ENCODE data around the gene ADGRG6. TPM values are rescaled to one million over a fixed set of nuclear protein-coding genes. Genes with fewer than 3 reads are reported as not detected.

Gene ADGRG6
- total RNA-seq, 1 experiment from 2014 or later = 2.5 TPM

DNA sequence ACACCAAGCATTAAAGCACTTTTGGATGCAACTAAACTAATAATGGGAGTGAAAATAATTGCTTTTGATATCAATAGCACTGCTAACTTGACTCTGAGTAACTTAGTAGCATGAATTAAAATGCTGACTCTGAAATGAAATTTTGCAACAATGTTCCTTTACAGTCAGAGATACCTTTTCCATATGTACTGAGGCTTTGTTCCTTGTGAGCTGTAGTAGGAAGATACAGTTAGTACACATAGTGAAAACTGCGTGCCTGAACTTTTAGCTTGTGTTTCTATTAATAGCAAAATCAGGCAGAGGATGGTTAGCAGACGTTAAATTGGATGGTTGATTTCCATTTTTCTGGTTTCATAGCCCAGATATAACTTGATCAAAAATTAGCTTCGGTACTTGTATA lies 18.6 kb downstream of the ADGRG6 start:
- H2BK20ac ChIP-seq (ENCODE audit: low read depth, low read length, poor library complexity, severe bottlenecking) = no peak overlapping the region
- no CpG with 5 or more reads among the region's 3 CpGs for WGBS (ENCODE audit: extremely low coverage, insufficient read length, low lambda C conversion rate)

More for the DNA sequence above, 18.6 kb downstream of the ADGRG6 start:
- no peaks in the 10 kb centered on the region for H3K23me2 ChIP-seq (ENCODE audit: insufficient read length, low read depth, low read length, poor library complexity, severe bottlenecking)
- no peak overlapping the region for H3K27ac ChIP-seq (ENCODE audit: insufficient read length, low read depth, low read length)
- H3K79me2 ChIP-seq (ENCODE audit: insufficient read depth, low read length) = no peaks in the 10 kb centered on the region
- H4K91ac ChIP-seq (ENCODE audit: insufficient read length, low read depth, low read length) = no peak overlapping the region
- no peak overlapping the region for H2BK12ac ChIP-seq (ENCODE audit: insufficient read length, low read depth, low read length)
- no peak overlapping the region for H3K56ac ChIP-seq (ENCODE audit: insufficient read length, low read depth, low read length)
- Mint-ChIP-seq H3K4me3 (no peak overlapping the region), H3K9me3 (no peaks in the 10 kb centered on the region), H3K4me1 (peaks cover 10 to 16% of the 10 kb centered on the region in 2 experiments), H3K27me3 (ENCODE audit: low read depth) (no peaks in the 10 kb centered on the region), H3K27ac (no peak overlapping the region), H3K36me3 (ENCODE audit: insufficient read depth in 1 of 3, low read depth in 3 of 3) (no peaks in the 10 kb centered on the region)
- DNase-seq = no peak
- no peaks in the 10 kb centered on the region for H3K79me1 ChIP-seq (ENCODE audit: insufficient read depth, low read depth, low read length, poor library complexity, severe bottlenecking)
- H3K14ac ChIP-seq (ENCODE audit: insufficient read depth, low read length) = no peak overlapping the region
- TF ChIP-seq, protein P1, sequence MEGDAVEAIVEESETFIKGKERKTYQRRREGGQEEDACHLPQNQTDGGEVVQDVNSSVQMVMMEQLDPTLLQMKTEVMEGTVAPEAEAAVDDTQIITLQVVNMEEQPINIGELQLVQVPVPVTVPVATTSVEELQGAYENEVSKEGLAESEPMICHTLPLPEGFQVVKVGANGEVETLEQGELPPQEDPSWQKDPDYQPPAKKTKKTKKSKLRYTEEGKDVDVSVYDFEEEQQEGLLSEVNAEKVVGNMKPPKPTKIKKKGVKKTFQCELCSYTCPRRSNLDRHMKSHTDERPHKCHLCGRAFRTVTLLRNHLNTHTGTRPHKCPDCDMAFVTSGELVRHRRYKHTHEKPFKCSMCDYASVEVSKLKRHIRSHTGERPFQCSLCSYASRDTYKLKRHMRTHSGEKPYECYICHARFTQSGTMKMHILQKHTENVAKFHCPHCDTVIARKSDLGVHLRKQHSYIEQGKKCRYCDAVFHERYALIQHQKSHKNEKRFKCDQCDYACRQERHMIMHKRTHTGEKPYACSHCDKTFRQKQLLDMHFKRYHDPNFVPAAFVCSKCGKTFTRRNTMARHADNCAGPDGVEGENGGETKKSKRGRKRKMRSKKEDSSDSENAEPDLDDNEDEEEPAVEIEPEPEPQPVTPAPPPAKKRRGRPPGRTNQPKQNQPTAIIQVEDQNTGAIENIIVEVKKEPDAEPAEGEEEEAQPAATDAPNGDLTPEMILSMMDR (conservative IDR thresholded peaks at IDR 0.05) = no peak
- H3K4ac ChIP-seq (ENCODE audit: low read depth, low read length) = no peak overlapping the region
- H2BK5ac ChIP-seq (ENCODE audit: insufficient read length, low read length) = no peak overlapping the region
- H3K27me3 ChIP-seq (ENCODE audit: insufficient read depth, low read length) = no peaks in the 10 kb centered on the region
- H3K4me2 ChIP-seq (ENCODE audit: insufficient read depth, insufficient read length, low read length) = no peak overlapping the region
- H4K20me1 ChIP-seq (ENCODE audit: control insufficient read depth, insufficient read depth, insufficient read length) = no peaks in the 10 kb centered on the region
- H3K23ac ChIP-seq (ENCODE audit: insufficient read length, low read depth, low read length) = no peak overlapping the region
- H3K18ac ChIP-seq (ENCODE audit: insufficient read length, low read depth, low read length) = no peak overlapping the region
- H2AFZ ChIP-seq (ENCODE audit: low read length) = no peak overlapping the region
- no peak overlapping the region for H2BK15ac ChIP-seq (ENCODE audit: low read depth, low read length)
- no peak overlapping the region for H4K5ac ChIP-seq (ENCODE audit: insufficient read length, low read depth, low read length)
- H2BK120ac ChIP-seq (ENCODE audit: low read depth, low read length, poor library complexity, severe bottlenecking) = no peak overlapping the region
- H3T11ph ChIP-seq (ENCODE audit: low read length) = no peak overlapping the region
- no peak overlapping the region for H2AK5ac ChIP-seq (ENCODE audit: insufficient read length, low read length)
- H4K8ac ChIP-seq (replicated peaks; ENCODE audit: insufficient read length, low read depth, low read length) = no peak overlapping the region
- no peaks in the 10 kb centered on the region; the same call in 1 of the 2 replicates for H3K4me1 ChIP-seq (ENCODE audit: insufficient read depth, low read length)
- H3K9me3 ChIP-seq (ENCODE audit: control insufficient read depth, low read depth, low read length) = no peaks in the 10 kb centered on the region
- H3K9ac ChIP-seq (ENCODE audit: extremely low read depth, insufficient read length, low read length) = no peak overlapping the region
